ENCODE measurements around the gene LUC7L3. TPM values are rescaled to one million over a fixed set of nuclear protein-coding genes. Genes with fewer than 3 reads are reported as not detected.
A peak's percentile ranks its signal among the peaks of the same experiment; 100 is the strongest.

LUC7L3 gene
- polyA plus RNA-seq, 3 donors: 14.6 to 49.8 (median 17.1) TPM

- WGBS (ENCODE audit: insufficient coverage): 92% methylated on average over 4 of the region's 6 CpGs
- no peak overlapping the region for H2AFZ ChIP-seq (ENCODE audit: insufficient read depth, low read depth, low read length, poor library complexity, severe bottlenecking)
Observed at GRCh38 chr17:50691550-50692447, 27.6 kb upstream of the LUC7L3 start.

GRCh38 chr17:50692448-50693035 is 26.9 kb upstream of the LUC7L3 start:
- Mint-ChIP-seq H3K4me3 (no peak overlapping the region), H3K27me3 (ENCODE audit: low read depth in 3 of 3) (peaks cover 0 to 1% (median 0%) of the 10 kb centered on the region in 3 donors), H3K4me1 (no peaks in the 10 kb centered on the region), H3K27ac (no peak overlapping the region), H3K36me3 (peaks cover 45 to 54% of the 10 kb centered on the region in 2 donors), H3K9me3 (no peaks in the 10 kb centered on the region)
- Histone ChIP-seq H3K79me2 (ENCODE audit: insufficient read depth, low read length) (no peaks in the 10 kb centered on the region), H3K4me3 (replicated peaks in 1 of 3; ENCODE audit: low read depth in 2 of 3, low read length in 3 of 3) (no peak overlapping the region), H3K9me3 (replicated peaks in 1 of 2; ENCODE audit: control insufficient read depth in 1 of 2, insufficient read depth in 1 of 2, low read length in 2 of 2) (no peaks in the 10 kb centered on the region), H4K20me1 (ENCODE audit: insufficient read depth, low read length) (peaks cover 20% of the 10 kb centered on the region), H3K27me3 (ENCODE audit: control insufficient read depth in 2 of 2, insufficient read depth in 2 of 2, low read length in 2 of 2) (no peaks in the 10 kb centered on the region), H3K27ac (ENCODE audit: low read depth in 1 of 2, low read length in 2 of 2) (no peak overlapping the region), H3K9ac (ENCODE audit: insufficient read depth, low read length, poor library complexity, severe bottlenecking) (no peak overlapping the region), H2AFZ (ENCODE audit: insufficient read depth, low read depth, low read length, poor library complexity, severe bottlenecking) (no peak overlapping the region), H3K4me2 (replicated peaks; ENCODE audit: extremely low read depth, low read length, poor library complexity, severe bottlenecking) (no peak overlapping the region), H3K4me1 (ENCODE audit: control insufficient read depth in 1 of 2, insufficient read depth in 2 of 2, low read length in 2 of 2) (no peaks in the 10 kb centered on the region), H3K36me3 (replicated peaks in 1 of 2; ENCODE audit: control insufficient read depth in 1 of 2, insufficient read depth in 2 of 2, low read length in 2 of 2) (peaks cover 47 to 63% of the 10 kb centered on the region in 2 donors)
- TF ChIP-seq, protein P1, sequence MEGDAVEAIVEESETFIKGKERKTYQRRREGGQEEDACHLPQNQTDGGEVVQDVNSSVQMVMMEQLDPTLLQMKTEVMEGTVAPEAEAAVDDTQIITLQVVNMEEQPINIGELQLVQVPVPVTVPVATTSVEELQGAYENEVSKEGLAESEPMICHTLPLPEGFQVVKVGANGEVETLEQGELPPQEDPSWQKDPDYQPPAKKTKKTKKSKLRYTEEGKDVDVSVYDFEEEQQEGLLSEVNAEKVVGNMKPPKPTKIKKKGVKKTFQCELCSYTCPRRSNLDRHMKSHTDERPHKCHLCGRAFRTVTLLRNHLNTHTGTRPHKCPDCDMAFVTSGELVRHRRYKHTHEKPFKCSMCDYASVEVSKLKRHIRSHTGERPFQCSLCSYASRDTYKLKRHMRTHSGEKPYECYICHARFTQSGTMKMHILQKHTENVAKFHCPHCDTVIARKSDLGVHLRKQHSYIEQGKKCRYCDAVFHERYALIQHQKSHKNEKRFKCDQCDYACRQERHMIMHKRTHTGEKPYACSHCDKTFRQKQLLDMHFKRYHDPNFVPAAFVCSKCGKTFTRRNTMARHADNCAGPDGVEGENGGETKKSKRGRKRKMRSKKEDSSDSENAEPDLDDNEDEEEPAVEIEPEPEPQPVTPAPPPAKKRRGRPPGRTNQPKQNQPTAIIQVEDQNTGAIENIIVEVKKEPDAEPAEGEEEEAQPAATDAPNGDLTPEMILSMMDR (IDR thresholded peaks at IDR 0.05): no peak
- no peak for DNase-seq
- intact Hi-C loops (cut with micrococcal nuclease): no loop called here
- 96% methylated on average over 4 of the region's 6 CpGs for WGBS (ENCODE audit: insufficient coverage)

More at GRCh38 chr17:50691550-50692447, 27.6 kb upstream of the LUC7L3 start:
- Histone ChIP-seq H3K4me3 (replicated peaks in 1 of 3; ENCODE audit: low read depth in 2 of 3, low read length in 3 of 3) (no peak overlapping the region), H4K20me1 (ENCODE audit: insufficient read depth, low read length) (peaks cover 15% of the 10 kb centered on the region), H3K27ac (ENCODE audit: low read depth in 1 of 2, low read length in 2 of 2) (no peak overlapping the region), H3K36me3 (replicated peaks in 1 of 2; ENCODE audit: control insufficient read depth in 1 of 2, insufficient read depth in 2 of 2, low read length in 2 of 2) (peaks cover 39 to 56% of the 10 kb centered on the region in 2 donors), H3K4me2 (replicated peaks; ENCODE audit: extremely low read depth, low read length, poor library complexity, severe bottlenecking) (no peak overlapping the region), H3K27me3 (ENCODE audit: control insufficient read depth in 2 of 2, insufficient read depth in 2 of 2, low read length in 2 of 2) (no peaks in the 10 kb centered on the region), H3K9ac (ENCODE audit: insufficient read depth, low read length, poor library complexity, severe bottlenecking) (no peak overlapping the region), H3K9me3 (replicated peaks in 1 of 2; ENCODE audit: control insufficient read depth in 1 of 2, insufficient read depth in 1 of 2, low read length in 2 of 2) (no peaks in the 10 kb centered on the region), H3K79me2 (ENCODE audit: insufficient read depth, low read length) (no peaks in the 10 kb centered on the region), H3K4me1 (ENCODE audit: control insufficient read depth in 1 of 2, insufficient read depth in 2 of 2, low read length in 2 of 2) (no peaks in the 10 kb centered on the region)
- H3K9me3 Mint-ChIP-seq: no peaks in the 10 kb centered on the region
- H3K4me3 Mint-ChIP-seq: no peak overlapping the region
- TF ChIP-seq, protein P1 (IDR thresholded peaks at IDR 0.05): no peak
- no peak for DNase-seq
- H3K27me3 Mint-ChIP-seq (ENCODE audit: low read depth in 3 of 3): peaks cover 0 to 2% (median 0%) of the 10 kb centered on the region in 3 donors
- H3K4me1 Mint-ChIP-seq: no peaks in the 10 kb centered on the region
- H3K27ac Mint-ChIP-seq: peak overlapping the region in 1 of 7 donors; percentile 13
- H3K36me3 Mint-ChIP-seq: peaks cover 38 to 47% of the 10 kb centered on the region in 2 donors
- intact Hi-C loops (cut with micrococcal nuclease): no loop called here

Measured in CD14-positive monocyte (primary cell).